ENCODE measurements around the gene EDDM13. TPM values are rescaled to one million over a fixed set of nuclear protein-coding genes. Genes with fewer than 3 reads are reported as not detected.

EDDM13 gene
- total and polyA plus RNA-seq, 2 of the 13 experiments (the other 11 are each of a cell fraction or from before 2014, with no cell fraction given), result not detected

- TF ChIP-seq ZNF782 (CRISPR knock-in tag; IDR thresholded peaks at IDR 0.05; ENCODE audit: borderline replicate concordance) (no peak), DNMT3B (CRISPR knock-in tag; conservative IDR thresholded peaks at IDR 0.05) (no peak), ZNF382 (CRISPR knock-in tag; IDR thresholded peaks at IDR 0.05; ENCODE audit: borderline replicate concordance) (no peak), ZNF674 (CRISPR knock-in tag; IDR thresholded peaks at IDR 0.05; ENCODE audit: low read depth) (no peak), ZSCAN30 (CRISPR knock-in tag; IDR thresholded peaks at IDR 0.05) (no peak), ETV5 (CRISPR knock-in tag; IDR thresholded peaks at IDR 0.05; ENCODE audit: borderline replicate concordance) (no peak), NCOR1 (IDR thresholded peaks at IDR 0.05; ENCODE audit: borderline replicate concordance, low read length) (no peak)
- TF ChIP-seq, protein P1, sequence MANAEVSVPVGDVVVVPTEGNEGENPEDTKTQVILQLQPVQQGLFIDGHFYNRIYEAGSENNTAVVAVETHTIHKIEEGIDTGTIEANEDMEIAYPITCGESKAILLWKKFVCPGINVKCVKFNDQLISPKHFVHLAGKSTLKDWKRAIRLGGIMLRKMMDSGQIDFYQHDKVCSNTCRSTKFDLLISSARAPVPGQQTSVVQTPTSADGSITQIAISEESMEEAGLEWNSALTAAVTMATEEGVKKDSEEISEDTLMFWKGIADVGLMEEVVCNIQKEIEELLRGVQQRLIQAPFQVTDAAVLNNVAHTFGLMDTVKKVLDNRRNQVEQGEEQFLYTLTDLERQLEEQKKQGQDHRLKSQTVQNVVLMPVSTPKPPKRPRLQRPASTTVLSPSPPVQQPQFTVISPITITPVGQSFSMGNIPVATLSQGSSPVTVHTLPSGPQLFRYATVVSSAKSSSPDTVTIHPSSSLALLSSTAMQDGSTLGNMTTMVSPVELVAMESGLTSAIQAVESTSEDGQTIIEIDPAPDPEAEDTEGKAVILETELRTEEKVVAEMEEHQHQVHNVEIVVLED (CRISPR knock-in tag; IDR thresholded peaks at IDR 0.05; ENCODE audit: borderline replicate concordance), result no peak
Measured at GRCh38 chr19:56284746-56285145, 12.2 kb downstream of the EDDM13 start (continued).

- Histone ChIP-seq H3K9me3 (ENCODE audit: low read length) (no peaks in the 10 kb centered on the region), H3K9ac (ENCODE audit: insufficient read depth, low read depth, low read length) (no peak overlapping the region), H4K20me1 (ENCODE audit: insufficient read depth, low read length) (no peaks in the 10 kb centered on the region), H2AFZ (ENCODE audit: low read length) (no peak overlapping the region), H3K36me3 (replicated peaks in 1 of 2; ENCODE audit: control insufficient read depth in 1 of 2, insufficient read depth in 2 of 2, low read length in 2 of 2) (peaks cover 9 to 15% of the 10 kb centered on the region in 2 experiments; a peak in 3 of 5 replicates), H3K27me3 (ENCODE audit: control insufficient read depth in 1 of 2, insufficient read depth in 2 of 2, low read length in 2 of 2) (no peaks in the 10 kb centered on the region), H3K79me2 (ENCODE audit: insufficient read depth, low read length) (no peaks in the 10 kb centered on the region), H3K27ac (ENCODE audit: extremely low read length, insufficient read depth, low read length) (no peak overlapping the region), H3K4me2 (ENCODE audit: low read depth, low read length) (no peak overlapping the region), H3K4me1 (ENCODE audit: insufficient read depth, low read length) (no peaks in the 10 kb centered on the region), H3K4me3 (replicated peaks in 1 of 3; ENCODE audit: insufficient read depth in 1 of 3, low read depth in 2 of 3, low read length in 3 of 3) (no peak overlapping the region)
- no peak for DNase-seq (ENCODE audit: low spot score)
- FAIRE-seq, result no peak
- no peak for ATAC-seq
- intact Hi-C loops (cut with micrococcal nuclease; ENCODE audit: unreplicated experiment), result no loop called here
- BruUV-seq (replicated peaks), result no TSS peak
- POLR2A ChIA-PET, result interaction anchor here (0.6 kb wide), 1 partner anchor 8 kb away, joined by 4 read pairs; no protein-coding TSS in a partner anchor
- in situ Hi-C loops (cut with HindIII; ENCODE audit: extremely low pct_ligation_motif_present, low pct_unique_long_range_greater_than_20kb), result no loop called here
- CTCF ChIA-PET (ENCODE audit: low intra/inter-chr PET ratio, low total read pairs), result no interaction called here
- TF ChIP-seq ZBTB8A (CRISPR knock-in tag; IDR thresholded peaks at IDR 0.05; ENCODE audit: borderline replicate concordance, low read depth) (no peak), SALL2 (CRISPR knock-in tag; IDR thresholded peaks at IDR 0.05) (no peak), CBX5 (CRISPR knock-in tag; IDR thresholded peaks at IDR 0.05; ENCODE audit: borderline replicate concordance) (no peak), CBX2 (IDR thresholded peaks at IDR 0.05; ENCODE audit: low read depth, low read length) (no peak), CBX2 (CRISPR knock-in tag; IDR thresholded peaks at IDR 0.05; ENCODE audit: low read depth) (no peak), ZNF772 (CRISPR knock-in tag; IDR thresholded peaks at IDR 0.05) (no peak), SRSF9 (IDR thresholded peaks at IDR 0.05; ENCODE audit: borderline replicate concordance, insufficient read depth, low read depth, low read length, poor library complexity, severe bottlenecking) (no peak), KLF16 (CRISPR knock-in tag; IDR thresholded peaks at IDR 0.05) (no peak)
- TF ChIP-seq, protein P2, sequence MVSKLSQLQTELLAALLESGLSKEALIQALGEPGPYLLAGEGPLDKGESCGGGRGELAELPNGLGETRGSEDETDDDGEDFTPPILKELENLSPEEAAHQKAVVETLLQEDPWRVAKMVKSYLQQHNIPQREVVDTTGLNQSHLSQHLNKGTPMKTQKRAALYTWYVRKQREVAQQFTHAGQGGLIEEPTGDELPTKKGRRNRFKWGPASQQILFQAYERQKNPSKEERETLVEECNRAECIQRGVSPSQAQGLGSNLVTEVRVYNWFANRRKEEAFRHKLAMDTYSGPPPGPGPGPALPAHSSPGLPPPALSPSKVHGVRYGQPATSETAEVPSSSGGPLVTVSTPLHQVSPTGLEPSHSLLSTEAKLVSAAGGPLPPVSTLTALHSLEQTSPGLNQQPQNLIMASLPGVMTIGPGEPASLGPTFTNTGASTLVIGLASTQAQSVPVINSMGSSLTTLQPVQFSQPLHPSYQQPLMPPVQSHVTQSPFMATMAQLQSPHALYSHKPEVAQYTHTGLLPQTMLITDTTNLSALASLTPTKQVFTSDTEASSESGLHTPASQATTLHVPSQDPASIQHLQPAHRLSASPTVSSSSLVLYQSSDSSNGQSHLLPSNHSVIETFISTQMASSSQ (IDR thresholded peaks at IDR 0.05; ENCODE audit: low read depth), result no peak
- TF ChIP-seq, protein P2 (CRISPR knock-in tag; IDR thresholded peaks at IDR 0.05; ENCODE audit: borderline replicate concordance), result no peak
Measured at GRCh38 chr19:56290104-56290503, 17.6 kb downstream of the EDDM13 start.
